Esophagus mucosa (tissue), 1 donor: ENCODE results near the gene DPEP3. TPM values are rescaled to one million over a fixed set of nuclear protein-coding genes. Genes with fewer than 3 reads are reported as not detected.

Source experiments
- ATAC-seq: fragments of 200-7000 bp; cut with Tn5 transposase; one replicate; pipeline ENCODE4 v1.9.1; 2020
- total RNA-seq: library from RNA; stranded (reverse); gene quantifications from one replicate; pipeline ENCODE4 v1.2.4, GENCODE V29; 2023
- donor health status: DM: yes; HTN: yes; CAD: no.

Gene DPEP3
- total RNA-seq, 1 donor from 2014 or later, result 0.08 TPM

DNA sequence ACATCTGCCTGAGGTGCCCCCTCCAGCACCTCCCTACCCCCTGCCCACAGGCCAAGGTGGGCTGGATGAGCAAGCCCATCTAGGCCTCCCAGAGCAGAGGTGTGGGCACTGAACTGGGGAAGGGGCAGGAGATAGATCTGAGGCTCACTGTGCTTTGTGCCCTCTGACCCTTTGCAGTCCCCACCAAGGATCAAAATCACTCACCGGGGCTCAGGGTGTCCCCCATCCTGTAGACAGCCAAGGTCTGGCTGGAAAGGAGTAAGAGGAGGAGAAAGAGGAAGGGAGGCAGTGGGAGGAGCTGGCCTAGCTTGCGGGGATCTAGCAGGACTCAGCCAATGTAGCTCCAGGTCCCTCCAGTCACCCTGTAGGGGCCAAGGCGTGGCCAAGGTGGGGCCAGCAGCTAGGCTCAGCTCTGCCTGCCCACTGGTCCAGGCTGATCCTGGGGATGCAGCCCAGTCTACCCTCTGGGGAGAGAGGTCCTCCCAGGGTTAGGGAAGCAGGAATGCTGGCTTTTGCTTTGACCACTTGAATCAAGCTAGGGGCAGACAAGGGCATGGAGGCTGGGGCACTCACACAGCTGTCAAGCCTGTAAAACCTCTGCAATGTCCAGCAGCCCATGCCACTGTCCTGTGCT is 13.6 kb downstream of the DPEP3 start:
- peak; percentile 16 for ATAC-seq

DNA sequence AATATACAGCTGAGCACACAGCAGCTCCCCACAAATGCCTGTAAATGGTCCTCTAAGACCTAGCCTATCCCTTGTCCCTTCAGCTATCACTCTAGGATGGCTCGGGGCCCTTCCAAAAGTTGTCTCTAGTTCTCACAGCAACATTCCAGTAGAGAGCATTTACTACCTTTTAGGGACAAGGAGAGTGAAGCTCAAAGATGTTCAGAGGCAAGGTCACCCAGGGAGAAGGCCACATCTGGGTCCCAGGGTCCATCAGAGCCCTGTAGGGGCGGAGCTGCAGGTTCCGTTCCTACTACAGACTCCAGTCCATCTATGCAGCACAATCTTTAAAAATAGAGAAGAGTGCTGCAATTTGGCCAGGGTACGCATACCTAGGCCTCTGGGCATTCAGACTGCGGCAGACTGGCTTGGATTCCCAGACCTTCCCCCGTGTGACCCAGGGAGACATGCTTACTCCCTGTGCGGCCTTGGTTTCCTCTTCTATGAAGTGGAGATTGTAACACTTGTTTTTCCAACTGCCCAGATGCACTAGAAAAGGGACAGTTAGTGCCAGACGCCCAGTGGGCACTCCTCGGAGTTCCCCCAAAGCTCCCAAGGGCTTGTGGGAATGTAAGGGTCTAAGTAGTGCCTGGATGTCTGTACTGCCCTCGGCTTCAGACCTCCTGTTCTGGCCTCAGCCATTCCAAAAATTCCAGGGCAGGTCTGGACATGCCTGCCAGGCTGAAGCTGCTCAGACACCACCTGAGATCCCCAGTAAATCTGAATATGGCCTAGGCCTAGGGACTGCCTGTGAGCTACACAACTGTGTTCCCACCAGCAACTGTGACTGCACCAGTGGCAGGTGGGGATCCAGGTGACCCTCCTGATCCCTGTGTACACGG is 14.4 kb downstream of the DPEP3 start:
- no peak for ATAC-seq

DNA sequence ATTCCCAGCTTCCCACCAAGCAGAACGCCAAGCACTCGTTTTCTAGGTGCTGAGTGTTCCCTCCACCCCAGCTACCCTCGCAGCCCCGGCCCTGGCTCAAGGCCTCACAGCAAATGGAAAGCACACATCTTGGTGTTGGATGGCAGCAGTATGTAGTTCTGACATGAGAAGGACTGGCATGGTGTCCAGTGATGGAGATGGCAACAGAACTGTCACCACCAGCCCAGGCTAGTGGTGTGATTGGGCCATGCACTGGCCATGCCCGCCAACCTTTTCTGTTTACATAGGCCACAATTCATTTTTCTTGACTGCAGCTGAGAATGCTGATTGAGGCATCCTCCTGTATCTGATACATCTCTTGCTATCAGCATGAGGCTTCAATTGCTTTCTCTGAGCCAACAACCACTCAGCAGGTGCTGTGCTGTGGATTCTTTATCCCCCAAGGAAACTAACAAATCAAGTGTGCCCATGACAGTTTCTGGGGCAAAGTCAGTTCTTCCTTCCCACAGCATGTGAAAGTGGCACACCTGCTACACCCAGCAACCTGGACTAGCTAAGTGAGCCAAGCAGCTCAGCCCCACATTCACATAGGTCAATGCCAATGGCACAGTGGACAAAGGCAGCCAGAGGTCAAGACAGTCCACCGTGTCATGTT is 15.7 kb downstream of the DPEP3 start:
- no peak for ATAC-seq

DNA sequence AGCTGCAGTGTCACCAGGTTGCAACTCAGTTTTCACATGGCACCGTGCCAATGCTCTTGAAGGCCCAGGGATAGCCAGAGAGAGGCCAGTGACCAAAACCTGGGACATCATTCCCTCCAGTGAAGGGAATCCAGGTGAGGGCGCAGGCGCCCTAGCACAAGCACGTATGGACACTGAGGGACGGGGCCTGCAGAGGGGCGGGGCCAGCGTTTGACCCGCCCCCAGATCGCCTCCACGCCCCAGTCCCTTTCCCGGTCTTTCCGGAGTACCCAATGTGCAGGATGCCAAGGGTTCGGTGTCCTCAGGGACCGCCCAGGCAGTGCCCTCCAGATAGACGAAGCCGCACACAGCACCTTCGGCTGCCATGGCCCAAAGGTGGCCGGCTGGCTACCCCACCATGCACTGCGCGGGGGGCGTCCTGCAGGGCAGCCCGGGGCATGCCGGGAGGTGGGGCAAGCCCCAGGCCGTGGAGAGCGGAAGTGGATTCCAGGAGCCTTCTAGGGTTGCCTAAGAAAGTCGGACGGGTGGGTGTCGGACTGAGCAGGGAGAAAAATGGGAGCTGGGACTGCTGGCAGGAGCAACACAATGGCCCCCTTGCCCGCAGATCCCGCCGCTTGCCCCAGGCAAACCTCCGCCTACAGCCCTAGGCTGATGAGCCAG is 16.5 kb downstream of the DPEP3 start:
- no peak for ATAC-seq

DNA sequence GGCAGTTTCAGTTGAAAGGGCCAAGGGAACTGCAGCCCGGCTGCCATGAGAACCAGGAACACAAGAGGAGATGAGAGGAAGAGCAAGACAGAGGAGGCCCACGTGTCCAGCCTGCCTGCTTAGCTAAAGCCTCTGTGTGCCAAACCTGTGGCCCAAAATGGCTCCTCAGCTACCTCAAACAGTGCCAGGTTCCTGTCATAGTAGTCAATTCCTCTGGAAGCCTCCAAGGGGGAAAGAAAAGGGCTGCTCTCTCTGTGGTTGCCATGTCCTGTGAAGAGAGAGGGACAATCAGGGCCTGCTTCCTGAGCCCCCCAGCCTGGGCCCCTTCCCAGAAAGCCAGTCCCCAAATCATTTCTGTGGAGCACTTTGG is 17.0 kb downstream of the DPEP3 start:
- no peak for ATAC-seq

DNA sequence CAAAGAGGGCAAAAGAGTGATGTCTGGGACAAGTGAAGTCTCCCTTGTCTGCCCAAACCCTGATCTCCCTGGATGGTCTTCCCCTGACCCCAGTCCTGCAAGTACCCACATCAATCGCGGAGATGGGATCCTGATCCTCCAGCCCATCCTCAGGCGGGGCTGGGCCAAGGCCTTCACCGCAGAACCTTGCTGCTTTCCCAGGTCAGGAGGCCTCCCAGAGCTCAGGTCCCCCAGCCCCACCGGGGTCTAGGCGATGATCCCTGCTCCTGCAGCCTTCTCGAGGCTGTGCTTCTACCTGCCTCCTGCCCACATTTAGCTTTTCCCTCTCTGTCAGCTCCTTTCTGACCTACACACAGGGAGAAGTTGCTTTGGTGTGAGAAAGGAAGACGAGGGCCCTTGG is 18.2 kb downstream of the DPEP3 start:
- no peak for ATAC-seq

DNA sequence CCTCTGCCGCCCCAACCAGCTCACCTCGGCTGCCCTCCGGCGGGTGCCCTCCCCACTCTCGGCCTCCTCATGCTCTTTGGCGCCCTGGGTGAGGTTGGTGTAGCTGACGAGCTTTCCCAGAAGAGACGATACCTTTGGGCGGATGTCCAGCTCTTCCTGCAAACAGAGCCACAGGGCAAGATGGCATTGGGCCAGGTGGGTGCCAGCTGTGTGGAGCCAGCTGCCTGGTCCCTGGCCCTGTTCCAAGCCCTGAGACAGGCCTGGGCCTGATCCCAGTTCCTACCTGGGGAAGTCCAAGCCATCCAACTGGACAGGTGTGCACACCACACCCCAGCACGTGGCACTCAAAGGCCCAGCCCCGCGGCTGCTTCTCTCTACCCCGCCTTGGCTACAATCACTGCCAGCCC is 18.7 kb downstream of the DPEP3 start:
- peak; percentile 83 for ATAC-seq

DNA sequence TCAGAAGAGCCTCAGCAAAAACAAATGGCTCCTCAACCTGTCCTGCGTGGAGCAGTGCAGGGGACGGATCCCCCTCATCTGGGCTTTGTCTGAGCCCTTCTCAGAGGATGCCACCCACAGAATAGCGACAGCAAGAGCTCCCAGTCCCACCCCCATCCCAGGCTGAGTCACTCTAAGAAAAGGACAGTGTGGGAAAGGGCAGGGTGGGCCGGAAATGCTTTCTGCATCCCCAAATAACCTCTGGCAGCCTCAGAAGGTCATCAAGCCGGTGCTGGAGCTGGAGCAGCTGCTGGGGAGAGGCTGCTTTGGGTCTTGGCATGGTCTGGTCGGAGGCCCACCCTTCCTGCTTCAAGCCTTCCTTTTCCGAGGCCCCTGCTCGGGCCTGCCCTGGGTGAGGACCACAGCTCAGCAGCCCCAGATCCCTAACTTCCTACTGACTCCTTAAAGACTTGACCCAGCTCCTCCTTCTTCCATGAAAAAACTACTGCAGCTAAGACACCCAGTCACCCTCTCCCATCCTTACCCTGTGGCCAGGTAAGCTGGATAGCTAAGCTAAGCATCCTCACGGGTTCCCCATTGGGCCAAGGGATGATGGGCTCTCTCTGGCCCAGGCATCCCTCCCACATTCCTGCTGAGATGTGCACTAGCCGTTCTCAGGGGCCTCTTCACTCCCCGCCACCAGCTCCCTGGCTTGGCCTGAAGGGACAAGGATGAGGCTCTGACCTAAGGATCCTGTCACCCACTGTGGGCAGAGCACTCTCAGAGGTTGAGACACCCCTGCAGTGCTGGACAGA is 20.6 kb downstream of the DPEP3 start:
- peak; percentile 6 for ATAC-seq

DNA sequence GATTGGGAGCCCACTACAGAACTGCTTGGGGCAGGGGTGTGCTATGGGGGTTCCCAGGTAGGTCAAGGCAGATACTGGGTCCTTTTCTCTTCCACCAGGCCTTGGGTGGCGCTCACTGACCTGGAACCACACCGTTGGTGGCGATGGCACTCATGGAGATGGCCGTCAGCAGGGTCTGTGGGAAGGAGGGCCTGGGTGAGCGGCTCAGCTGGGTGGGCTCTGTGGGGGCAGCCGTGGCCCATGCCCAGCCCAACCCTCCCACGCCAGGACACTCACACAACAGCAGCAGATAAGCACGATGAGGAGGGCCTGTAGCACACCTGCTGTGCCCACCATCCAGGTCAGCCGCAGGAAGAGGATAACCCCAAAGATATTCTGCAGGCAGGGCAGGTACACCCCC is 22.7 kb downstream of the DPEP3 start:
- no peak for ATAC-seq

DNA sequence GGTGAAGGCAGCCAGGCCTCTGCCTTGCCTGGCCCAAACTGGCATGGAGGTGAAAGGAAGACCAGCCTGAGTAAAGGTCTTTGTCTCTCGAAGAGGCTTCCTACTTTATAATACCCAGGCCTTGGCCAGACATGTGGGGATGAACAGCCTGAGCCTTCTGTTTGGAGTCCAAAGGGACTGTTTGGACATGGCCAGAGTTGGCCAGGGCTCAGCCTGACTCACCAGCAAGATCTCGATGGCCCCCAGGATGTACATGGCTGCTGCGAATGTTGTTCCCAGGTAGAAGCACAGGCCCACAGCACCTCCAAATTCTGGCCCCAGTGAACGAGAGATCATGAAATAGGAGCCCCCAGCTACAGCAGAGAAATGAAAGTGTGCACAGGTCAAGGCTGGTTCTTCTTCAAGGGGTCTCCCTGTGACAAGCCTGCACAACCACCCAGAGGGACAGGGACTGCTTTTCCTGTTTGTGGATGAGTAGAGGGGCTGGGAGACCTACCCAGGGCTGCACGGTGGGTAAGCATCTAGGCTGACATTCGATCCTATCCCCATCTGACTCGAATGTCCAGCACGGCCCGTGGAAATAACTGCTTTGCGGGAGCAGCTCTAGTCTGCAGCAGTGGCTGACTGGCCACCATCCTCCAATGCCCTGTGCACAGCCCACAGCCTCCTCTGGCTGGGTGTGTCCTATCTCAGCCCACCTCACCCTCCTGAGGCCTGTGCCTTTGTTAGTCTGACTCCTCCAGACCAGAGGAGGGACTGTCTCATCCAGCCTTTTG is 25.7 kb downstream of the DPEP3 start:
- ATAC-seq, result no peak

DNA sequence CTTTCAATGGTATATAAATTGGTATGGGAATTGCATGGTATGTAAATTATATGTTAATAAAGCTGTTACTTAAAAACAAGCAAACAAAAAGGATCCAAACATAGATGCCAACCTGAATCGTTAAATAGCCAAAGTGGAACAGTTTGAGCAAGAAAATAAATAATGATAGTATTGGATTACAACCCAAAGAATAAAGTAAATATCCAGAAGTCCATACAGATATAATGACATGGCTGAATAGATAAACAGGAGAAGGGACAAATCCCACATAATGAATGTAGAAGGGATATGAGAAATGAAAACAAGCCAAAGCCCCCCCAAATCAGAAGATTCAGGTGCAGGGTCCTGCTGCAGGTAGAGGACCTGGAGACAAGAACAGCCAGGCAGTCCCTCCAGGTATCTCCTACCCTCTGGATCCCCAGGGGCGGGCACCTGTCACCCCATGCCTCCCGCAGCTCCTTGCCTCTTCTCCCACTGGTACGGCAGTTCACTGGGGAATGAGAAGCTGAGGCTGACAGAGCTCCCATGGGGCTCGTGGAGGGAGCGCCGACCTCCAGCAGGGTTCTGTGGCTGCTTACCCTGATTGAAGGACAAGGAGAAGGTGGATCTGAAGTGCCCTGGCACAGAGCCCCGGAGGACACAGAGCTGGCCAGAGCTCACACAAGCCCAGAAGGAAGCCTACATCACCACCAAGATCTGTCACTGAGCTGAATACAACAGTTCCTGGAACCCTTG is 26.5 kb downstream of the DPEP3 start:
- no peak for ATAC-seq

DNA sequence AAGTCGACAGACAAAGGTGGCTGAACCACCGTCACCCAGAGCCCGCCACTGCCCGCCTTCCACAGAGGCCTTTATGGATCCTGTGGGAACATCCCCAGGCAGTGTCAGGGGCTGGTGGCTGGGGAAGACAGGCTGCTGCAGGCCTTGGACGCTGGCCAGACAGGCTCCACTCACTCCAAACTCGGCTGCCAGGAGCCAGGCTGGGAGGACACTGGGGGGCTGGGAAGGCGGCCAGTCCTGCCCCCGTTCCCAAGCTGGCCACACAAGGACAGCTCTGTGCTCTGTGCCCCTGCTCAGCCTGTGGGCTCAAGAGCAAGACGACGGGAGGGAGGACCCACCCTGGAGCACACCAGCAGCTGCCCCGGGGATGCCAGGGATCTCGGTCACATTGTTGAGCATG is 28.8 kb downstream of the DPEP3 start:
- ATAC-seq, result no peak

DNA sequence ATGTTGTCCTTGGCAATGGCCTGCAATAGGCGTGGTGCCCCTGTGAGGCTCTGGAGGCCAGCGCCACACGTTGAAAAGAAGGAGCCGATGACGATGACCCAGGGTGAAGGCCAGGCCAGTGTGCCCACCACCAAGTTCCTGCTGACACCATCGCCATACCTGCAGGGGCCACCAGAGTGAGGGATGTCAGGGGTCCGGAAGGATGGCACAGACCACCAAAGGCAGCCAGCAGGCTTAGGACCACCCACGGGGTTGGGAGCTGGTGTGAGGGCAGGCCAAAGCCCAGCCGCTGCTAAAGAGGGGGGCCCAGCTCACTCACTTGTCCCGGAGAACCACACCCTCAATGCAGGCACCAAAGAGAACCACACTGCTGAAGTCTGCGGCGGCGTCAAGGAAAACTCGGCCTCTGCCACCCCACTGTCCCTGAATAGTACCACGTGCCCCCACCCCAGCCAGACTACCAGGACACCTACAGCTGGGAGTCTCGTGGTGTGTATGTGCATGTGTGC is 29.9 kb downstream of the DPEP3 start:
- ATAC-seq, result no peak

DNA sequence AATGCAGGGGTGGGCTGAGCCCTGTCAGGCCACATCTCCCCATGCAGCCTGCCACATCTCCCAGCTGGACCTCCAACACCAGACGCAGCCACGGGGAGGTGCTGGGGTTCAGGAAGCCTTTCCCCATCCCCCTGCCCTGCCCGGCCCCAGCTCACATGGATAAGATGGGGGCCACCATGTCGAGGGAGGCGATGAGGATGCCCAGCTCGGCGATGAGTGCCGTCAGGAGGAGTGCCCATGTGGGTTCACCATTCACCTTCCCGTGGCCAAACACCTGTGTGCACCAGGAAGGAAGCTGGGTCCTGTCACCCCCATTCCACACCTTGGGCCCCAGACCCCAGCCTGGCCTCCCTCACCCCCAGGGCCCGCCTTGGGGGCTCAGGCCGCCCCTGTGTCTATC is 30.7 kb downstream of the DPEP3 start:
- no peak for ATAC-seq

DNA sequence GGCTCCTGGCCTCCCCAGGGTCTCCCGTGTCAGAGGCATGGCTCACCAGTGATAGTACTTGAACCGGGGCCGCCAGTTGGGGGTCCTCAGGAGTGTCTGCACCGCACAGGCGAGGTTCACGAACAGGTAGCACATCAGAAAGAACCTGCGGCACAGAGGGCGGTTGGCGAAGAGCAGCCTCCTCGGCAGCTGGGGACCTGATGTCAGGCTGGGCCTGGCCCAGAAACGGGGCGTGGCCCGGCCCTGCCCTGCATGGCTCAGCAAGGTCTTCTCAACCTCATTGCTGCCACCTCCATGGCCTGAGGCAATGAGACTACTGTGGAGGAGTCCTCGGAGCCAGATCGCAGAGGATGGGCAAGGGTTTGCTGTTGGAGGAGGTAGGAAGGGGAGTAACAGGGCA is 32.3 kb downstream of the DPEP3 start:
- peak; percentile 76 for ATAC-seq

DNA sequence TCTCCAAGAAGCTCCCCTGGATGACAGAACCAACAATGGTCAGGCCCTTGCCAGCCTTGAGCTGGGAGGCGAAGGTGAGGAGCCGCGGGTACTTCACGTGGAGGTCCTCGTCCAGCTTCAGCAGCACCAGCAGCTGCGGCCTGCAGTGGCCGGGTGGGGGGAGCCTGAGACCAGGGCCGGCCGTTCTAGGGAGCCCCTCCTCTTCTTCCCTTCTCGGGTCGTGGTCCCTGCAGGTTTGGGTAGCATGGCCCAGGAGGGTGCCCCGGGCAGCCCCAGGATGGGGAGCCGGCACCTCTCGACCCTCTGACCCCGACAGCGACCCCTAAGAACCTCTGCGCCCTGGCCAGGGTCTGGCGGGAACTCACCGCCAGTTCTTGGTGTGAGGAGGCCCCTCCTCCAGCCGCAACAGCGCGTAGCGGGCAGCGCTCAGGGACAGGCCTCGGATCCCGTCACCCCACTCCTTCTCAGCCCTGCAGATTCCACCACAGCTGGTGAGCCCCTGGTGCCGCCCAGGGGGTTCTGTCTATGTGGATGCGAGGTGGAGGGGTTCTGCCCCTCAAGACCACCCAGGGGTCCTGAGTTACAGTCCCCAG is 33.2 kb downstream of the DPEP3 start:
- ATAC-seq, result no peak

DNA sequence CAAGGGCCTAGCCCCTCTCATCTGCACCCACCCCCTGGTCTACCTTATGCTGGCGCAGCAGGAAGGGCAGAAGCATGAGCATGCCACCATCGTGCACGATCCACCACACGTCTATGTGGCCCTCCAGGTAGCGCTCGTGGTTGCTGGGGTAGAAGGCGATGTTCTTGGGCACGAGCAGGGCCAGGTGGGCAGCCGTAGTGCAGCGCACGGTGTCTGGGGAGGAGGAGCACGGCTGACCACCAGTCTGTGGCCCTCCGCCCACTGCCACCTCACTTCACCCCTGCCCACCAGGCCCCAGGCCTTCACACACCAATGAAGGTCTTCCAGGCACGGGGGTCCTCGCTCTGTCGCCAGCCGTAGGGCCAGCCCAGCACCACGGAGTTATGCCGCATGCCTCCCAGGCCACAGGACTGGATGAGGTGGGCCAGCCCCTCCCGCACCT is 34.1 kb downstream of the DPEP3 start:
- no peak for ATAC-seq

DNA sequence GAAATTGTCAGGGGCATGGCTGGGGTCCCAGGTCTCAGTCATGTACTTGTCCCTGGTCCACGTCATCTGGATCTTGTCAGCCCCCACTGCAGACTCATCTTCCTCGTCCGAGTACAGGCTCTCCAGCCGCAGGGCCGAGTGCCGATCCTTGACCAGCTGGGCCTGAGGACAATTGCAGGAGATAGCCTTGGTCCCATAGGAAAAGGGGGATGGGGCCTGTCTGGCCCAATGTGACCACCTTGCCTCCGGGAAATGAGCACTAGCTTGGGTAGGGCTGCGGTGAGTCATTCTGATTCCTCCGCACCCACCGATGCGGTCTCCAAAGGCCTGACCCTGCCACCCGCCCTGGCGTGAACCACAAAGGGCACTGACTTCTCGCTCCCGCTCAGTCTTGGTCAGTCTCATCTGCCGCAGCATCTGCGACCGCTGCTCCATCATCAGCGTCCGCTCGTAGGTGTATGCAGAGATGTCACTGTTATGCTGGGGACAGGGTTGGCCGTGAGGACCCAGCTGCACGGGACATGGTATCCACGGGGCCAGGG is 34.8 kb downstream of the DPEP3 start:
- no peak for ATAC-seq

DNA sequence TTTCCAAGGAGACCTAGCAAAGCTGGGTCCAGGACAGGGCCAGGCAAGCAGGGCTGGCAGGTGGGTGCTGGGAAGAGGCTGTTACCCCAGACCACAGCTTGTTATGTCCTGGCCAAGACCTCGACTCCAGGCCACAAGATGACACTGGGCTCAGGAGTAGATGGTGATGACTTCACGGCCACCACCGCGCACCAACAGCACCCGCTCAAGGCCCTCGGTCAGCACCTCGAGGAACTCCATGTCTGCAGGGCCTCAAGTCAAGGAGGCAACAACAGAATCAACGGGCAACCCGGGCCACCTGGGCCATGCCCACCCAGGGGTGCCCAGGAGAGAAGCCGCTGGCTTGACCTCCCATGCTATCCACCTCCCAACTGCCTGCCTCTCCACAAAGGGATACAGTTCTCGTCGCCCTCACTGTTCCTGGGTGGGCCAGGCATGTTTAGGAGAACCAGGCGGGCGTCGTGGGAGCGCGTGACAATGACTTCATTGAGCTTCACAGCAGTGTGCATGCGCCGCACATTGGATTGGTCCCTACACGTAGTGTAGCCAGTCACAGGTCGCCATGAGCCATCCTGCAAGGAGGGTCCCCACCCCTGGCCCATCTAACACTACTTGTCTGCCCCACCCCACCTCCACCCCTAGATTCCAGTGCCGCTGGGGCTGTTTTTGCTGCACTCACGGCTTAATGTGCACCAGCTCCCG is 35.5 kb downstream of the DPEP3 start:
- no peak for ATAC-seq
